ENCODE results near the gene ZFPM1.
"Not testable (repeated sequence)": the region's sequence is repeated elsewhere in the genome, so short reads cannot be mapped to it uniquely, and the experiment has no call there.

Gene ZFPM1

DNA sequence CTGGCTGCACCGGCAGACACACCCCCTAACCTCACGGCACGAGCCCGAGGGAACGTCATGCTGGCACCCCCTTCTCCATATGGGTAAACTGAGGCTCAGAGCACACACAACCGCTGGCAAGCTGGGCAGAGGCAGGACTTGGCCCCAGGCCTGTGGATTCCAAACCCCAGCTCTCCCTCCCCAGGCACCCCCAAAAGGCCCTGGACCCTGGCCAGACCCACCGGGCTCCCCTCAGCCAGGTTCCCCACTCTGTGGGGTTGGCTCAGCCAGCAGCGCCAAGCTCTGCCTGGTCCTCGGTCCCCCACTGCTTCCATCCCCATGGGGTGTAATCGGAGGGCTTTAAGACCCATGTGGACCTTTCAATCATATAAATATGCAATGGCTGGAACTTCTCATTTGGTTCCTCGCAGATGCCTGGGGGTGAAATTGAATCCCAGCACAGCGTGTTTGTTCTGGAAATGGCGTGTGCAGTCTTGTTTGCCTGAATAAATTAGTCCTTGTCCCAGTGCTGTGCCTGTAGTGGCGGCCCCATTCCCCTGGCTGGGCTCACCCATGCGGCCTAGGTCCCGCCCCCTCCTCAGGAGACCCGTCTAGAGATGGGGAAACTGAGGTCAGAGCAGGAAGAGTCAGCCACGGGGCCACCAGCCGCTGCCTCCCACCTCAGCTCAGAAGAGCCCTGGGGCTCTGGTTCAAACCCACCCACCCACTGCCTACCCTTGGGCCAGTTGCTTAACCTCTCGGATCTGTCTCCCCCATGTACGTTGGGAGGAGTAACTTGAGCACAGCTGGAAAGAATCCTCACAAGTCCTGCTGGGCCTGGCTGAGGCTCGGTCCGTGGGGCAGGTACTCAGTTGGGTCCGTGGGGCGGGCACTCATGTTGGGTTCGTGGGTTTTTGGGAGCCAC is 57.3 kb downstream of the ZFPM1 start:
- intact Hi-C loops (cut with micrococcal nuclease) = no loop called here
- H3K4me3 Mint-ChIP-seq = no peak overlapping the region
- H3K27ac Mint-ChIP-seq = no peak overlapping the region
- no peaks in the 10 kb centered on the region for H3K4me1 Mint-ChIP-seq (ENCODE audit: low read depth)
- no peaks in the 10 kb centered on the region for H3K27me3 Mint-ChIP-seq
- H3K36me3 Mint-ChIP-seq (ENCODE audit: low read depth) = no peaks in the 10 kb centered on the region
- no peaks in the 10 kb centered on the region for H3K9me3 Mint-ChIP-seq

DNA sequence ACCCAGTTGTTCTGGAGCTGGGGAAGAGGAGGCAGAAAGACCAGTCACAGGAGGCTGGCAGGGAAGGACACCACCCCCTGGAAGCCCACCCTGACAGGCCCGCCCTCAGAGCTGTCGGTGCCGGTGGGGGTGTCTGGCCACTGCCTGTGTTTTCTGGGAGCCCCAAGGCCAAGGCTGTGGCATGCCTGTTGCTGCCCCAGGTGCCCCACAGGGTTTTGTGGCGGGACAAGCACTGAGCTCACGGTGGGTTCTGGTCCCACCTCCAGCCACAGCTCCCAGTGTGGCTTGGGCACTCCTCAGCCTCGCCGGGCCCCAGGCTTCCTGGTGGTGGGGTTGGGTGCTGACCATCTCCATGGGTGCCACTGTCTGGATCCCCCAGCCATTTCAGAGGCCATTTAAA is 58.0 kb downstream of the ZFPM1 start:
- Mint-ChIP-seq H3K4me3 (no peak overlapping the region), H3K27me3 (no peaks in the 10 kb centered on the region)

DNA sequence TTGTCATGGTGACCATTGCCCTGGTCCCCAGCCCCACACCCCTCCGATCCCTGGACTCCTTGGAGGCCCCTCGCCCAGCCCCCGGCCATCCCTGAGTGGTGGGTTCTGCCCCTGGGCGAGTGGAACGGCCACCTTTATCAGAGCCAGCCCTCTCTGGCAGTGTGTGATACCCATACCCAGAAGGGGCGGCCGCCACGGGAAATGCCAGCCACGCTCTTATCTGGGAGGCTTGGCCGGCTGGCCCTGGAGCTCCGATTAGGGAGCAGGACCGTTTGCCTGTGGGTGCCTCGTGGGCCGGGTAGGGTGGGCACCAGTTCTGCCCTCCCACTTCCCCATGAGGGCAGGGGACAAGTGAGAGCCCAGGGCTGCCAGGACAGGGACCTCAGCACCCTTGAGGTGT is 58.8 kb downstream of the ZFPM1 start:
- intact Hi-C loops (cut with micrococcal nuclease) = no loop called here

More for the DNA sequence above, 58.0 kb downstream of the ZFPM1 start:
- Mint-ChIP-seq H3K9me3 (no peaks in the 10 kb centered on the region), H3K36me3 (ENCODE audit: low read depth) (no peaks in the 10 kb centered on the region), H3K27ac (no peak overlapping the region), H3K4me1 (ENCODE audit: low read depth) (no peaks in the 10 kb centered on the region)
- intact Hi-C loops (cut with micrococcal nuclease) = no loop called here

DNA sequence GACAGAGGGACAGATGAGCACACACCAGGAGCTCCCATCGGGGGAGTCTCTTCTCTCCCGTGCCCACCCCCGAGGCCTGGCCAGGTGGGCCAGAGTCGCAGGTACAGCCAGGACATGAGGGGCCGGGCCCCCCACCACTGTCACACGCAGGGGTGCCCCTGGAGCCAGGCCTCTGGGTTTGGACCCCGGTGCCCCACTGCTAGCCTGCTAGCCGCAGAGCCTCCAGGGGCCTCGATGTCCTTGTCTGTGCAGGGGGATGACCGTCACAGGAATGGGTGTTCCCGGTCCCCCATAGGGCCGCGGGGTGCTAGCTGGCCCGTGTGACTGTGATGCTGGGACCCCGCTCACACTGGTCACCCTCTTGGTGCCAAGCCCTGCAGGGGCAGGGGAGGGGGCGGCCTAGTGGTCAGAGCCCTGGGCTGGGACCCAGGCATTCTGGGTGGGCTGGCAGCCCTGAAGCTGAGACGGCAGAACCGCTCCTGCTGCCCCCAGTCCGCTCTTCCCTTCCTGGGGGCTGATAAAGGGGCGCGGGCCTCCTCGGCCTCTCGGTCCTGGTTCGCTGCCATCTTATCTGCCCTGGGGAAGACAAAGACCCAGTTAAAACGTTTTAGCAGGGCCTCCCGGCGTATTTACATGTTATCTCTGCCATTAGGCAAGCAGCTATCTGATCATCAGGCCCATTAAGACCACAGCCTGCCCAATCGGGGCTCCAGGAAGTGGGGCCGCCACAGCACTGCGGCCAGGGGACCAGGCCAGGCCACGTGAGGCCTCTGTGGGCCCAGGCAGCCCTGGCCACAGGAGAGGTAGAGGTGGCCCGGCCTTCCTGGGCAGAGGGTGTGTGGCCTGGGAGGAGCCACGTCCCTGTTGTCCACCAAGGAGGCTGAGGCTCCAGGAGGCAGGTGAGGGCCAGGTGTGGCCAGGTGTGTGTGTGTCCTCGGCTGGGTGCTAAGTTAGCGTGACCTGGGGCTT is 59.9 kb downstream of the ZFPM1 start:
- H3K27me3 Mint-ChIP-seq = no peaks in the 10 kb centered on the region
- no peaks in the 10 kb centered on the region for H3K36me3 Mint-ChIP-seq (ENCODE audit: low read depth)
- no peak overlapping the region for H3K27ac Mint-ChIP-seq
- no peak overlapping the region for H3K4me3 Mint-ChIP-seq
- intact Hi-C loops (cut with micrococcal nuclease) = no loop called here
- peaks cover 2% of the 10 kb centered on the region for H3K9me3 Mint-ChIP-seq
- no peaks in the 10 kb centered on the region for H3K4me1 Mint-ChIP-seq (ENCODE audit: low read depth)

More for the DNA sequence above, 58.8 kb downstream of the ZFPM1 start:
- H3K4me3 Mint-ChIP-seq = no peak overlapping the region
- H3K27me3 Mint-ChIP-seq = no peaks in the 10 kb centered on the region
- no peak overlapping the region for H3K27ac Mint-ChIP-seq
- no peaks in the 10 kb centered on the region for H3K36me3 Mint-ChIP-seq (ENCODE audit: low read depth)
- H3K4me1 Mint-ChIP-seq (ENCODE audit: low read depth) = no peaks in the 10 kb centered on the region
- H3K9me3 Mint-ChIP-seq = no peaks in the 10 kb centered on the region

DNA sequence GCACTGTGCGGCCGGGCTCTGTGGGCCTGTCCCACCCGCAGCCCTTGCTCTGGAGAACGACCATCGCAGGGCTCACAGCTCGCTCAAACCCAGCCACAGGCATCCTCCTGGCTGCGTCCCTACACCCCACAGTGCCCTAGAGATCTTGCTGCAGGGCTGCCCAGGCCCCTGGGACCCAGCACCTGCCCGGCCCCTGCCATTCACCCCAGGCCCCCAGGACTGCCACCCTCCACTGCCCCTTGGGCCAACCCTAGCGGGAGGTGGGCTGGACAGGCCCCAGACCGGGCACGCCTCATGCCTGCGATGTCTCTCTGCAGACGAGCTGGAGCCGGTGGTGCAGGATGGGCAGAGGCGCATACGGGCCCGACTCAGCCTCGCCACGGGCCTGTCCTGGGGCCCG is 61.0 kb downstream of the ZFPM1 start:
- no peak overlapping the region for H3K4me3 Mint-ChIP-seq
- intact Hi-C loops (cut with micrococcal nuclease) = no loop called here
- H3K4me1 Mint-ChIP-seq (ENCODE audit: low read depth) = no peaks in the 10 kb centered on the region
- no peaks in the 10 kb centered on the region for H3K36me3 Mint-ChIP-seq (ENCODE audit: low read depth)
- peaks cover 12% of the 10 kb centered on the region for H3K9me3 Mint-ChIP-seq
- H3K27ac Mint-ChIP-seq = no peak overlapping the region
- H3K27me3 Mint-ChIP-seq = no peaks in the 10 kb centered on the region

DNA sequence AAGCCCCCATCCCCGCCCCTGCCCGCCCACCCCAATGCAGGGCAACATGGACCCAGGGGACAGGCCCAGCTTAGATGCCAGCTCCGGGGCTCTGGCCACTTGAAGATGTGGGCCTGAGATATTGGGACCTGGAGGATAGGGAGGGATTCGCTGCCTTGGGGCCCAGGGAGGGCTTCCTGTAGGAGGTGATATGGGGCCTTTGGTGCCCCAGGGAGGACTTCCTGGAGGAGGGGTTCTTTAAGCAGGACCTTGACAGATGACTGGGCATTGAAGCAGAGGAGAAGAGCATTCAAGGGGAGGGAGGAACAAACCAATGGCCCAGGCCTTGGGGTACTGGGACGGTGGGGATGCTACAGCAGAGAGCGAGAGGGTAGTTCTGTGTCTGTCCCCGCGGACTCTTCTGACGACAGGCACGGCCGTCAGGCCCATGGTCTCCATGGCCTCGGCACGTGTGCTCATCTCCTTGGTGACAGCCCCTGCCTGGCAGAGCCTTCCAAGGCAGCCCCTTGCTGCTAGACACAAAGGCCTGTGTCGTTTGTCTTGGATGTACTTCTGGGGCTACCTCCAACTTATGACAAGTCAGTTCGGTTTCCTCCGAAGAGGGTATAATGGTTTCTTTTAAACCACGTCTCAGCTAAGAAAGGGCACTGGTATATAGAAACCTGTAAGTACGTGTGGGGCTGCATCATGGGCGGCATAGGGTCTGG is 61.6 kb downstream of the ZFPM1 start:
- H3K9me3 Mint-ChIP-seq = peaks cover 18% of the 10 kb centered on the region
- intact Hi-C loops (cut with micrococcal nuclease) = no loop called here
- no peak overlapping the region for H3K4me3 Mint-ChIP-seq
- no peak overlapping the region for H3K27ac Mint-ChIP-seq
- H3K27me3 Mint-ChIP-seq = no peaks in the 10 kb centered on the region
- no peaks in the 10 kb centered on the region for H3K36me3 Mint-ChIP-seq (ENCODE audit: low read depth)
- H3K4me1 Mint-ChIP-seq (ENCODE audit: low read depth) = no peaks in the 10 kb centered on the region

DNA sequence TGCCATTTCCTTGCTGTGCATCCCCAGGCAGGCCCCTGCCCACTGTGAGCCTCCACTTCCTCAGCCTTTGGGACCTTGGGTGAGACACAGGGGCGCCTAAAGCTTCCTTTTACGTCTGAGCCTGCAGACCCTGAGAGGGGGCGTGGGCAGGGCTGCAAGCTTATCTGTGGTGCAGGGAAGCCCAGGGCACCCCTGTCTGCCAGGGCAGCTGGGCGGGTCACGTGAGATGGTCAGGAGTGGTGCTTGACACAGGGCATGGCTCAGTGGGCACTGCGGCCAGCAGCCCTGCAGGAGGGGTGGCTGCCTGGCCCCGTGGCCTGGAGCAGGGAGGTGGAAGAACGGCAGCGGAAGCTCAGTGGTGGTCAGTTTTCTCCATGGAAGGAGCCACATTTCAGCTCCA is 62.3 kb downstream of the ZFPM1 start:
- intact Hi-C loops (cut with micrococcal nuclease) = no loop called here
- Mint-ChIP-seq H3K4me1 (ENCODE audit: low read depth) (no peaks in the 10 kb centered on the region), H3K9me3 (peaks cover 25% of the 10 kb centered on the region), H3K4me3 (no peak overlapping the region), H3K27ac (no peak overlapping the region), H3K36me3 (ENCODE audit: low read depth) (no peaks in the 10 kb centered on the region), H3K27me3 (no peaks in the 10 kb centered on the region)

DNA sequence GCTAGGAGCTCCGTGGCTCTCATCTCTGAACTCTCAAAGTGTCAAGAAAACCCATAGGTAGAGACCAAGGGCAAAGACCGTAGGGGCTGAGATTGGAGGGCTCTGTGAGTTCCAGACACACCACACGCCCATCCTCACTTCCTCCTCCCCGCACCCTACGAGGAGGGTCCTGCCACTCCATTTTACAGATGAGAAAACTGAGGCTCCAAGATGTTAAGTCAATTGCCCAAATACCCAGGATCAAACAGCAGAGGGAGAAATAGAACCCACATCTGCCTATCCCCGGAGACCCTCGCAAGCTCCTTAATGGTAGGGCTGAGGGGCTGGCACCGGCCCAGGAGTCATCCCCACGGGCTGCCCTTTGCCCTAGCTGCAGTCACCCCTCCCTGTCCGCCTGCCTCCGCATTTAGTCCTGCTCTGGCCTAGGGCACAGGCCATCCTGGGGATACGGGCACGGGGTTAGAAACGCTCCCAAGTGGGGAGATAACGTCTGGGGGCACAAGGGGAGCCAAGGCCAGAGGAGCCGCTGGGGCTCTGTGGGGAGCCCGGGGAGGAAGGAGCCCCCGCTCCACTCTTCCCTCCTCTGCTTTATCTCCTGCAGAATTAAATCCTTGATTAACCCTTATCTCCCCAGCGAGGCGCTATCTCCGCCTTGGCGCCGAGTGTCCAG is 63.0 kb downstream of the ZFPM1 start:
- no peaks in the 10 kb centered on the region for H3K4me1 Mint-ChIP-seq (ENCODE audit: low read depth)
- H3K27me3 Mint-ChIP-seq = peaks cover under 1% of the 10 kb centered on the region
- no peak overlapping the region for H3K4me3 Mint-ChIP-seq
- intact Hi-C loops (cut with micrococcal nuclease) = no loop called here
- no peak overlapping the region for H3K27ac Mint-ChIP-seq
- no peaks in the 10 kb centered on the region for H3K36me3 Mint-ChIP-seq (ENCODE audit: low read depth)
- peaks cover 27% of the 10 kb centered on the region for H3K9me3 Mint-ChIP-seq

DNA sequence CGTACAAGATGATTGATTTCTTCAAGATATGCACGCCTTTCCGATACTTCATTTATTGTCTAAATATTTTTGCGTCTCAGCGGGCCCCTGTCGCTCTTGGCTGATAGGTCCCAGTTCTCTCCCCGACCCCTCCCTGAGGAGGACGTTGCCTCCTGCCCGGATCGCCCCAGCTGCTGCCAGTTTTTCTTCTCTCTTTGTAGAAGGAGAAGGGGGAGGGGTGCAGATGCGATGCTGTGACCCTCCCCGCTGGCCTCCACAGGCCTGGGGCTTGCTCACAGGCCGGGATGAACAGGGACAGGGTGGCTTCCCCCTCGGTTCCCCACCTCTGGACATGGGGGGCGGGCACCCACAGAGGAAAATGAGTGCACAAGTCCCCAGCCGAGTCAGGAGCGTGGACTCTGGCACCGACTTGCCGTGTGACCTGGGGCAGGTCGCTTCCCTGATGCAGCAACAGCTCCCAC is 63.6 kb downstream of the ZFPM1 start:
- H3K27me3 Mint-ChIP-seq = peaks cover 6% of the 10 kb centered on the region
- no peaks in the 10 kb centered on the region for H3K36me3 Mint-ChIP-seq (ENCODE audit: low read depth)
- intact Hi-C loops (cut with micrococcal nuclease) = no loop called here

DNA sequence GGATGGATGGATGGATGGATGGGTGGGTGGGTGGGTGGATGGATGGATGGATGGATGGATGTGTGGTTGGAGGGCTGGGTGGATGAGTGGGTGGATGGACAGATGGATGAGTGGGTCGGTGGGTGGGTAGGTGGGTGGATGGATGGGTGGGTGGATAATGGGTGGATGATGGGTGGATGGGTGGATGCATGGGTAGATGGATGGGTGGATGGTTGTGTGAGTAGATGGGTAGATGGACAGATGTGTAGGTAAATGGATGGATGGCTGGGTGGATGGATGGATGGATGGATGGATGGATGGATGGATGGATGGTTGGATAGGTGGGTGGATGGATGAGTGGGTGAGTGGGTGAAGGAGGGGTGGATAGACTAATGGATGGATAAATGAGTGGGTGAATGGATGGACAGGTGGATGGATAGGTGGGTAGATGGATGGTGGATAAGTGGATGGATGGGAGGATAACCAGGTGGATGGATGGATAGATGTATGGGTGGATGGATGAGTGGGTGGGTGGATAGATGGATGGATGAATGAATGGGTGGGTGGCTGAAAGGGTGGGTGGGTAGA is 64.2 kb downstream of the ZFPM1 start:
- Mint-ChIP-seq H3K27me3 (peaks cover 12% of the 10 kb centered on the region), H3K9me3 (peaks cover 27% of the 10 kb centered on the region)
- H3K4me3 Mint-ChIP-seq; H3K36me3 Mint-ChIP-seq (ENCODE audit: low read depth); H3K27ac Mint-ChIP-seq; H3K4me1 Mint-ChIP-seq (ENCODE audit: low read depth); intact Hi-C loops (cut with micrococcal nuclease): not testable (repeated sequence)

More for the DNA sequence above, 63.6 kb downstream of the ZFPM1 start:
- Mint-ChIP-seq H3K4me3 (no peak overlapping the region), H3K4me1 (ENCODE audit: low read depth) (no peaks in the 10 kb centered on the region), H3K27ac (no peak overlapping the region), H3K9me3 (peaks cover 27% of the 10 kb centered on the region)

DNA sequence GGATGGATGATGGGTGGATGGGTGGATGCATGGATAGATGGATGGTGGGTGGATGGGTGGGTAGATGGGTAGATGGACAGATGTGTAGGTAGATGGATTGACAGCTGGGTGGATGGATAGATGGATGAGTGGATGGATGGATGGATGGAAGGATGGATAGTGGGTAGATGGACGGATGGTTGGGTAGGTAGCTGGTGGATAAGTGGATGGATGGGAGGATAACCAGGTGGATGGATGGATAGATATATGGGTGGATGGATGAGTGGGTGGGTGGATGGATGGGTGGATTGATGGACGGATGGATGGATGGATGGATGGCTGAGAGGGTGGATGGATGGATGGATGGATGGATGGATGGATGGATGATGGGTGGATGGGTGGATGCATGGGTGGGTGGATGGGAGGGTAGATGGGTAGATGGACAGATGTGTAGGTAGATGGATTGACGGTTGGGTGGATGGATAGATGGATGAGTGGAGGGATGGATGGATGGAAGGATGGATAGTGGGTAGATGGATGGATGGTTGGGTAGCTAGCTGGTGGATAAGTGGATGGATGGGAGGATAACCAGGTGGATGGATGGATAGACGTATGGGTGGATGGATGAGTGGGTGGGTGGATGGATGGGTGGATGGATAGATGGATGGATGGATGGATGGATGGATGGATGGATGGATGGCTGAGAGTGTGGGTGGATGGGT is 65.5 kb downstream of the ZFPM1 start:
- H3K27me3 Mint-ChIP-seq = peaks cover 25% of the 10 kb centered on the region
- H3K4me1 Mint-ChIP-seq (ENCODE audit: low read depth) = not testable (repeated sequence)

DNA sequence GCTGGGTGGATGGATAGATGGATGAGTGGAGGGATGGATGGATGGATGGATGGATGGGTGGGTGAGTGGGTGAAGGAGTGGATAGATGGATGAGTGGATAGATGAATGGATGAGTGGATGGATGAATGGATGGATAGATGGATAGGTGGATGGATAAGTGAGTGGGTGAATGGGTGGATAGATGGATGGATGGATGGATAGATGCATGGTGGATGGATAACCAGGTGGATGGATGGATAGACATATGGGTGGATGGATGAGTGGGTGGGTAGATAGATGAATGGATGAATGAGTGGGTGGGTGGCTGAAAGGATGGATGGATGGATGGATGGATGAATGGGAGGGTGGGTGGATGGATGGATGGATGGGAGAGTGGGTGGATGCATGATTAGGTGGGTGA is 66.2 kb downstream of the ZFPM1 start:
- Mint-ChIP-seq H3K9me3 (peaks cover 27% of the 10 kb centered on the region), H3K4me1 (ENCODE audit: low read depth) (no peaks in the 10 kb centered on the region)

More for the DNA sequence above, 65.5 kb downstream of the ZFPM1 start:
- H3K27ac Mint-ChIP-seq; H3K36me3 Mint-ChIP-seq (ENCODE audit: low read depth); intact Hi-C loops (cut with micrococcal nuclease); H3K4me3 Mint-ChIP-seq: not testable (repeated sequence)
- H3K9me3 Mint-ChIP-seq = peaks cover 27% of the 10 kb centered on the region

More for the DNA sequence above, 66.2 kb downstream of the ZFPM1 start:
- Mint-ChIP-seq H3K27ac (no peak overlapping the region), H3K27me3 (peaks cover 32% of the 10 kb centered on the region), H3K36me3 (ENCODE audit: low read depth) (no peaks in the 10 kb centered on the region), H3K4me3 (no peak overlapping the region)
- intact Hi-C loops (cut with micrococcal nuclease) = no loop called here

Data from dendritic cell treated with granulocyte-macrophage colony-stimulating factor and Interleukin-4, amounts not matched to agents 40 ng/mL and 50 ng/mL, for 4 days (primary cell).